Prostate gland (tissue), 2 donors: ENCODE data around the gene ADAT1.

Experiments
- CTCF ChIP-seq, 4 experiments: fragments of 200-600 bp in 2 of 4; fragments of 450-650 bp in 2 of 4; sonication (generic) in 2 of 4; IDR thresholded peaks; 1 replicate in 3 of 4; 2 replicates in 1 of 4; pipeline ENCODE4 v1.5.1; 2016 to 2019; ENCODE audit warnings: antibody characterized with exemption in 4 of 4, mild to moderate bottlenecking in 2 of 4, moderate library complexity in 2 of 4
- POLR2A ChIP-seq: fragments of 450-650 bp; IDR thresholded peaks from one replicate; pipeline ENCODE4 v1.6.1; 2016; ENCODE audit warnings: antibody characterized with exemption, mild to moderate bottlenecking

GRCh38 chr16:75627851-75628250 lies 4.8 kb upstream of the ADAT1 start:
- TF ChIP-seq CTCF (IDR thresholded peaks at IDR 0.05) (no peak), POLR2A (no peak)
